ENCODE results near the gene PRKAR1B. TPM values are rescaled to one million over a fixed set of nuclear protein-coding genes. Genes with fewer than 3 reads are reported as not detected.

PRKAR1B gene
- polyA plus RNA-seq, 1 of the 3 experiments (the other 2 are of a cell fraction), result 63.7 TPM

- Histone ChIP-seq H3K27ac (ENCODE audit: low read depth in 2 of 2, low read length in 1 of 2) (no peak overlapping the region), H3K9me2 (no peaks in the 10 kb centered on the region), H3K4me1 (ENCODE audit: control insufficient read depth in 1 of 2, insufficient read depth in 2 of 2, low read depth in 1 of 2, low read length in 1 of 2) (peaks cover 4 to 9% of the 10 kb centered on the region in 2 experiments; a peak in 2 of 4 replicates), H3F3A (replicated peaks; ENCODE audit: insufficient read depth) (no peaks in the 10 kb centered on the region), H3K4me3 (ENCODE audit: low read depth in 2 of 2, low read length in 1 of 2) (no peak overlapping the region; a peak in 1 of 4 replicates), H3K36me3 (replicated peaks in 1 of 2; ENCODE audit: control insufficient read depth in 1 of 2, insufficient read depth in 2 of 2, low read length in 1 of 2) (no peaks in the 10 kb centered on the region), H2AFZ (ENCODE audit: low read depth) (no peak overlapping the region), H4K20me1 (ENCODE audit: insufficient read depth) (peaks cover 8% of the 10 kb centered on the region), H3K27me3 (ENCODE audit: insufficient read depth) (no peaks in the 10 kb centered on the region), H3K4me2 (no peak overlapping the region), H3K79me2 (ENCODE audit: insufficient read depth) (peaks cover 11% of the 10 kb centered on the region), H3K9ac (no peak overlapping the region), H3K9me3 (no peaks in the 10 kb centered on the region)
- CTCF ChIA-PET, result interaction anchor here (1.3 to 1.6 kb wide), 2 partner anchors 9 to 11 kb away, joined by 4 read pairs; no protein-coding TSS in a partner anchor
- POLR2A ChIA-PET, result no interaction called here
- DNase-seq, result no peak
- WGBS (ENCODE audit: low lambda C conversion rate), result 70% methylated on average over 14 of the region's 21 CpGs
- TF ChIP-seq RXRA (IDR thresholded peaks at IDR 0.05; ENCODE audit: borderline replicate concordance, low read depth) (no peak), MXI1 (IDR thresholded peaks at IDR 0.05; ENCODE audit: low read depth, low read length) (no peak), FOSL2 (IDR thresholded peaks at IDR 0.05; ENCODE audit: borderline replicate concordance, low read depth) (no peak), NFIC (IDR thresholded peaks at IDR 0.05; ENCODE audit: borderline replicate concordance) (no peak), CTCF (IDR thresholded peaks at IDR 0.05) (no peak), IRF3 (IDR thresholded peaks at IDR 0.05; ENCODE audit: low read depth, low read length) (no peak), CHD2 (IDR thresholded peaks at IDR 0.05; ENCODE audit: low read length, partially characterized antibody) (no peak), POLR2AphosphoS5 (IDR thresholded peaks at IDR 0.05; ENCODE audit: low read depth, low read length) (no peak), ELF1 (IDR thresholded peaks at IDR 0.05) (no peak), RFX5 (IDR thresholded peaks at IDR 0.05; ENCODE audit: low read length) (no peak), GABPA (IDR thresholded peaks at IDR 0.05; ENCODE audit: low read depth) (no peak)
- TF ChIP-seq, protein P1, sequence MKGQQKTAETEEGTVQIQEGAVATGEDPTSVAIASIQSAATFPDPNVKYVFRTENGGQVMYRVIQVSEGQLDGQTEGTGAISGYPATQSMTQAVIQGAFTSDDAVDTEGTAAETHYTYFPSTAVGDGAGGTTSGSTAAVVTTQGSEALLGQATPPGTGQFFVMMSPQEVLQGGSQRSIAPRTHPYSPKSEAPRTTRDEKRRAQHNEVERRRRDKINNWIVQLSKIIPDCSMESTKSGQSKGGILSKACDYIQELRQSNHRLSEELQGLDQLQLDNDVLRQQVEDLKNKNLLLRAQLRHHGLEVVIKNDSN (IDR thresholded peaks at IDR 0.05; ENCODE audit: borderline replicate concordance, low read depth), result no peak
These were observed 204.1 kb downstream of the PRKAR1B start for GRCh38 chr7:522951-523314.

GRCh38 chr7:522071-522950, 204.8 kb downstream of the PRKAR1B start:
- Histone ChIP-seq H3K4me3 (ENCODE audit: low read depth in 2 of 2, low read length in 1 of 2) (peak overlapping the region; percentile 33 to 66; a peak in 3 of 4 replicates), H3K27ac (ENCODE audit: low read depth in 2 of 2, low read length in 1 of 2) (no peak overlapping the region), H3K27me3 (ENCODE audit: insufficient read depth) (no peaks in the 10 kb centered on the region), H3F3A (replicated peaks; ENCODE audit: insufficient read depth) (no peaks in the 10 kb centered on the region), H4K20me1 (ENCODE audit: insufficient read depth) (peaks cover 13% of the 10 kb centered on the region), H3K9me3 (no peaks in the 10 kb centered on the region), H3K79me2 (ENCODE audit: insufficient read depth) (peaks cover 17% of the 10 kb centered on the region), H3K4me2 (peak overlapping the region; percentile 100), H3K4me1 (ENCODE audit: control insufficient read depth in 1 of 2, insufficient read depth in 2 of 2, low read depth in 1 of 2, low read length in 1 of 2) (peaks cover 4 to 9% of the 10 kb centered on the region in 2 experiments; a peak in 2 of 4 replicates), H2AFZ (ENCODE audit: low read depth) (no peak overlapping the region), H3K9ac (0 out of 2 replicates have a peak overlapping the region, but pooled peaks have one; percentile 20), H3K36me3 (replicated peaks in 1 of 2; ENCODE audit: control insufficient read depth in 1 of 2, insufficient read depth in 2 of 2, low read length in 1 of 2) (no peaks in the 10 kb centered on the region), H3K9me2 (no peaks in the 10 kb centered on the region)
- ChIA-PET CTCF (interaction anchor here (0.6 to 1.6 kb wide), 4 partner anchors 10 to 350 kb away, joined by 3 to 4 read pairs (median 4); no protein-coding TSS in a partner anchor), POLR2A (no interaction called here)
- no peak for DNase-seq
- 7% methylated on average over 38 of the region's 91 CpGs for WGBS (ENCODE audit: low lambda C conversion rate)
- no peak for TF ChIP-seq YY1 (IDR thresholded peaks at IDR 0.05; ENCODE audit: low read depth)
- TF ChIP-seq, protein P1 (IDR thresholded peaks at IDR 0.05; ENCODE audit: borderline replicate concordance, low read depth), result peak; percentile 71
